GM12878 (cell line): Measurements from ENCODE around the gene PADI3. TPM values are rescaled to one million over a fixed set of nuclear protein-coding genes. Genes with fewer than 3 reads are reported as not detected.

Source experiments
- ATAC-seq: fragments of 200-7000 bp; cut with Tn5 transposase; 3 replicates; pipeline ENCODE4 v1.9.1; 2020; ENCODE audit warnings: mild to moderate bottlenecking, moderate library complexity
- BruUV-seq: library from RNA; stranded (reverse); fragments of 400-500 nt; replicated peaks from 2 replicates; lab custom pipeline; 2021; lab: Mats Ljungman, UMichigan
- CTCF ChIA-PET: fragments of 300-600 bp; sonication (Branson Sonifier 250); formaldehyde crosslinking; extraction: SDS; loops from one replicate; lab custom pipeline; 2021; ENCODE audit warnings: inconsistent platforms; lab: Yijun Ruan, JAX
- POLR2A ChIA-PET: fragments of 350-600 bp; formaldehyde crosslinking; extraction: SDS; loops from one replicate; lab custom pipeline; 2021; ENCODE audit warnings: inconsistent platforms; lab: Charles Lee
- RAD21 ChIA-PET: fragments of 300-600 bp; sonication (Branson Sonifier 250); formaldehyde crosslinking; loops from one replicate; lab custom pipeline; 2023; ENCODE audit warnings: antibody characterized with exemption; ENCODE audit not compliant: unreplicated experiment; lab: Charles Lee
- SMC1A ChIA-PET: fragments of 300-600 bp; sonication (Branson Sonifier 250); formaldehyde crosslinking; loops from one replicate; lab custom pipeline; 2023; ENCODE audit not compliant: unreplicated experiment, uncharacterized antibody; lab: Charles Lee
- DNase-seq: peaks from one replicate; pipeline ENCODE4 v3.0.0-alpha.2; 2011; ENCODE audit warnings: low read depth, low spot score
- FAIRE-seq: peaks from 3 replicates; lab custom pipeline; 2011; peaks lifted over from hg19 to GRCh38; lab: Jason Lieb, UNC
- H2AFZ ChIP-seq: 2 replicates; pipeline ENCODE4 v1.6.0; 2011; ENCODE audit warnings: low read depth, low read length, control low read depth; ENCODE audit not compliant: control insufficient read depth
- H3K27ac ChIP-seq: 2 replicates; pipeline ENCODE4 v1.5.1; 2011; ENCODE audit warnings: control low read depth; ENCODE audit not compliant: control insufficient read depth, insufficient read depth
- H3K27me3 ChIP-seq, 2 experiments: replicated peaks in 1 of 2; 2 replicates each; pipeline versions ENCODE4 v1.6.0 to v1.6.1; 2011; ENCODE audit warnings: low read length in 1 of 2; ENCODE audit not compliant: control insufficient read depth in 2 of 2, insufficient read depth in 2 of 2
- H3K36me3 ChIP-seq, 2 experiments: 2 replicates each; pipeline ENCODE4 v1.5.1; 2011; ENCODE audit warnings: low read length in 1 of 2; ENCODE audit not compliant: control insufficient read depth in 2 of 2, insufficient read depth in 2 of 2
- H3K4me1 ChIP-seq: 2 replicates; pipeline ENCODE4 v1.6.1; 2011; ENCODE audit warnings: mild to moderate bottlenecking, low read length, moderate library complexity, mixed read lengths; ENCODE audit not compliant: control insufficient read depth, insufficient read depth
- H3K4me2 ChIP-seq: 2 replicates; pipeline ENCODE4 v1.6.0; 2011; ENCODE audit warnings: control low read depth; ENCODE audit not compliant: control insufficient read depth, insufficient read depth
- H3K4me3 ChIP-seq: fragments of 200-600 bp; sonication (generic); 2 replicates; pipeline ENCODE4 v1.5.1; 2016
- H3K79me2 ChIP-seq: 2 replicates; pipeline ENCODE4 v1.6.0; 2011; ENCODE audit warnings: low read length; ENCODE audit not compliant: control insufficient read depth, insufficient read depth
- H3K9ac ChIP-seq: 2 replicates; pipeline ENCODE4 v1.8.0; 2011; ENCODE audit warnings: low read length, control low read depth, mixed read lengths; ENCODE audit not compliant: control insufficient read depth, insufficient read depth
- H3K9me3 ChIP-seq: replicated peaks from 3 replicates; pipeline ENCODE4 v1.5.1; 2011; ENCODE audit warnings: mild to moderate bottlenecking, low read length; ENCODE audit not compliant: control insufficient read depth, insufficient read depth
- H4K20me1 ChIP-seq: 2 replicates; pipeline ENCODE4 v1.6.0; 2011; ENCODE audit not compliant: control insufficient read depth, insufficient read depth
- CBX5 ChIP-seq: sonication (generic); IDR thresholded peaks from 2 replicates; pipeline ENCODE4 v1.6.1; 2016; ENCODE audit warnings: low read depth, moderate library complexity, mild to moderate bottlenecking, inconsistent platforms
- CUX1 ChIP-seq: IDR thresholded peaks from 2 replicates; pipeline ENCODE4 v1.6.1; 2012; ENCODE audit warnings: improper control_type of control experiment, low read depth, low read length; ENCODE audit not compliant: insufficient replicate concordance
- NR2F1 ChIP-seq: fragments of 450-650 bp; conservative IDR thresholded peaks from 2 replicates; pipeline ENCODE4 v1.6.1; 2017; ENCODE audit warnings: mild to moderate bottlenecking
- SUZ12 ChIP-seq: fragments of 200-600 bp; sonication (generic); IDR thresholded peaks from one replicate; pipeline ENCODE4 v1.6.1; 2018; ENCODE audit warnings: antibody characterized with exemption, mild to moderate bottlenecking; ENCODE audit not compliant: unreplicated experiment
- ZNF687 ChIP-seq: fragments of 450-650 bp; IDR thresholded peaks from 2 replicates; pipeline ENCODE4 v1.6.1; 2017; ENCODE audit warnings: mild to moderate bottlenecking, moderate library complexity
- WGBS: methylation state at CpG from one replicate; pipeline ENCODE4 v1.1.6; 2016; ENCODE audit warnings: low lambda C conversion rate; ENCODE audit not compliant: insufficient replicate concordance, insufficient coverage; ENCODE audit errors: missing lambda C conversion rate; 5-methylcytosine and 5-hydroxymethylcytosine counted together
- in situ Hi-C: fragments of 300-500 bp; cut with MboI; formaldehyde crosslinking; loops from 9 replicates; pipeline ENCODE4 v1.14.3; 2018; ENCODE audit warnings: mixed read lengths
- intact Hi-C: fragments of 100-400 bp; cut with micrococcal nuclease; formaldehyde crosslinking; loops from one replicate; pipeline ENCODE4 v1.14.2; 2022; ENCODE audit not compliant: unreplicated experiment
- polyA plus RNA-seq, 11 experiments: library from polyadenylated mRNA; depleted of rRNA in 4 of 11; unstranded in 6 of 11; stranded (reverse) in 5 of 11; fragments of >200 nt; fragmentation: Nextera tagmentation in 4 of 11; fragmentation: Illumina TruSeq in 1 of 11; extraction: Ambion mirVana in 4 of 11; extraction: Trizol in 1 of 11; gene quantifications; 1 replicate in 1 of 11; 2 replicates in 10 of 11; pipeline versions ENCODE4 v1.2.1 to v1.2.3, GENCODE V29; 2011 to 2016; ENCODE audit warnings: inconsistent platforms in 2 of 11, missing spikeins in 2 of 11, low read depth in 1 of 11
- total RNA-seq, 4 experiments: library from RNA; depleted of rRNA in 3 of 4; stranded (reverse); fragments of >200 nt in 3 of 4; fragmentation: Illumina TruSeq in 1 of 4; extraction: Trizol in 1 of 4; gene quantifications; 2 replicates each; pipeline versions ENCODE4 v1.2.1 to v1.2.3, GENCODE V29; 2013 to 2021

PADI3 gene
- total and polyA plus RNA-seq, 10 of the 15 experiments (the other 5 are each of a cell fraction or from before 2014, with no cell fraction given): 0.01 TPM; not detected in 9

- TF ChIP-seq CUX1: no peak
- no peak for TF ChIP-seq NR2F1
- no peak for TF ChIP-seq SUZ12
These were observed 35.1 kb upstream of the PADI3 start (continued) for GRCh38 chr1:17213782-17214148.

- RAD21 ChIA-PET: no interaction called here
- H3K4me3 ChIP-seq: no peak overlapping the region
- no peak overlapping the region for H3K4me2 ChIP-seq
- in situ Hi-C loops: no loop called here
- SMC1A ChIA-PET: interaction anchor here (1.6 kb wide), 1 partner anchor 89 kb away, joined by 7 read pairs; no protein-coding TSS in a partner anchor
- H3K4me1 ChIP-seq: no peaks in the 10 kb centered on the region
- WGBS: 48% methylated on average over 5 of the region's 5 CpGs
- FAIRE-seq (no peak), DNase-seq (no peak), ATAC-seq (peak; percentile 30; the same call in 2 of the 3 replicates)
- H3K79me2 ChIP-seq: no peaks in the 10 kb centered on the region
- CTCF ChIA-PET: interaction anchor here (1.3 kb wide), 1 partner anchor 23 kb away, joined by 3 read pairs; no protein-coding TSS in a partner anchor
- no TSS peak for BruUV-seq
- H3K36me3 ChIP-seq: no peaks in the 10 kb centered on the region
- intact Hi-C loops: no loop called here
- H3K9me3 ChIP-seq: no peaks in the 10 kb centered on the region
- H3K27me3 ChIP-seq: peaks cover 0 to 2% of the 10 kb centered on the region in 2 experiments; a peak in 2 of 4 replicates
- no peak overlapping the region for H2AFZ ChIP-seq
- no peaks in the 10 kb centered on the region for H4K20me1 ChIP-seq
- H3K27ac ChIP-seq: no peak overlapping the region
- no peak for TF ChIP-seq CBX5
- TF ChIP-seq ZNF687: no peak
- TF ChIP-seq NR2F1: 0 out of 2 replicates have a peak, but pooled peaks have one; percentile 14
- POLR2A ChIA-PET: interaction anchor here (0.9 kb wide), 1 partner anchor 74 kb away, joined by 4 read pairs; no protein-coding TSS in a partner anchor
- H3K9ac ChIP-seq: no peak overlapping the region
These were observed 33.9 kb upstream of the PADI3 start for GRCh38 chr1:17214876-17215544.
